Measurements from ENCODE around the gene RALGPS2. TPM values are rescaled to one million over a fixed set of nuclear protein-coding genes. Genes with fewer than 3 reads are reported as not detected.

The RALGPS2 gene
- polyA plus RNA-seq, 3 donors: 2.0 to 4.2 (median 2.3) TPM

DNA sequence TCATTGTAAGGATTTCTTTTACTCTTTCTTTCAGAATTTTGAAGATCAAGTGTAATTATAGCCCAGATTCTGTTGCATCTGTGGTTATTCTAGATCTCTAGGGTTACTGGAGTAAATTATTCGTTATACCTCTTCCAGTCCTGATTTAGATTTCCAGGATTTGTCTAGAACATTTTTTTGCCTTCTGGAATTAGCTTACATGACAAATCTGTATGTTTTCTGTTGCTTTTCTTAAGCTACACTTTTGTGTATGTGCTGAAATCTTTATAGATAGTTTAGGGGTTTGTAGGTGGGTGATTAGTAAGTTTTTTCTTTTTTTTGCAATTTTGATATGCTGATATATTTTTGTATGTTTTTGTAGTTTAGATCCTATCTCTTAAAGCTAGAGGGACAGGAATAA, 13.7 kb downstream of the RALGPS2 start:
- H2AFZ ChIP-seq (ENCODE audit: insufficient read depth, low read depth, low read length, poor library complexity, severe bottlenecking): no peak overlapping the region
- H3K9ac ChIP-seq (ENCODE audit: insufficient read depth, low read length, poor library complexity, severe bottlenecking): no peak overlapping the region
- TF ChIP-seq, protein P1, sequence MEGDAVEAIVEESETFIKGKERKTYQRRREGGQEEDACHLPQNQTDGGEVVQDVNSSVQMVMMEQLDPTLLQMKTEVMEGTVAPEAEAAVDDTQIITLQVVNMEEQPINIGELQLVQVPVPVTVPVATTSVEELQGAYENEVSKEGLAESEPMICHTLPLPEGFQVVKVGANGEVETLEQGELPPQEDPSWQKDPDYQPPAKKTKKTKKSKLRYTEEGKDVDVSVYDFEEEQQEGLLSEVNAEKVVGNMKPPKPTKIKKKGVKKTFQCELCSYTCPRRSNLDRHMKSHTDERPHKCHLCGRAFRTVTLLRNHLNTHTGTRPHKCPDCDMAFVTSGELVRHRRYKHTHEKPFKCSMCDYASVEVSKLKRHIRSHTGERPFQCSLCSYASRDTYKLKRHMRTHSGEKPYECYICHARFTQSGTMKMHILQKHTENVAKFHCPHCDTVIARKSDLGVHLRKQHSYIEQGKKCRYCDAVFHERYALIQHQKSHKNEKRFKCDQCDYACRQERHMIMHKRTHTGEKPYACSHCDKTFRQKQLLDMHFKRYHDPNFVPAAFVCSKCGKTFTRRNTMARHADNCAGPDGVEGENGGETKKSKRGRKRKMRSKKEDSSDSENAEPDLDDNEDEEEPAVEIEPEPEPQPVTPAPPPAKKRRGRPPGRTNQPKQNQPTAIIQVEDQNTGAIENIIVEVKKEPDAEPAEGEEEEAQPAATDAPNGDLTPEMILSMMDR (IDR thresholded peaks at IDR 0.05): no peak
- H4K20me1 ChIP-seq (ENCODE audit: insufficient read depth, low read length): no peaks in the 10 kb centered on the region
- no peak overlapping the region for H3K27ac ChIP-seq (ENCODE audit: low read depth in 1 of 2, low read length in 2 of 2)
- intact Hi-C loops (cut with micrococcal nuclease): no loop called here
- no peaks in the 10 kb centered on the region for H3K36me3 ChIP-seq (replicated peaks in 1 of 2; ENCODE audit: control insufficient read depth in 1 of 2, insufficient read depth in 2 of 2, low read length in 2 of 2)
- no peaks in the 10 kb centered on the region for H3K4me1 ChIP-seq (ENCODE audit: control insufficient read depth in 1 of 2, insufficient read depth in 2 of 2, low read length in 2 of 2)
- Mint-ChIP-seq H3K9me3 (peaks cover 0 to 8% (median 0%) of the 10 kb centered on the region in 7 donors), H3K4me1 (peaks cover 7% of the 10 kb centered on the region), H3K4me3 (no peak overlapping the region), H3K27ac (peak overlapping the region in 1 of 7 donors; percentile 50), H3K36me3 (peaks cover 22 to 27% of the 10 kb centered on the region in 2 donors), H3K27me3 (ENCODE audit: low read depth in 3 of 3) (no peaks in the 10 kb centered on the region)
- H3K4me3 ChIP-seq (replicated peaks in 1 of 3; ENCODE audit: low read depth in 2 of 3, low read length in 3 of 3): no peak overlapping the region
- no CpG with 5 or more reads among the region's 1 CpG for WGBS (ENCODE audit: insufficient coverage)
- DNase-seq: no peak
- no peaks in the 10 kb centered on the region for H3K9me3 ChIP-seq (replicated peaks in 1 of 2; ENCODE audit: control insufficient read depth in 1 of 2, insufficient read depth in 1 of 2, low read length in 2 of 2)
- H3K4me2 ChIP-seq (replicated peaks; ENCODE audit: extremely low read depth, low read length, poor library complexity, severe bottlenecking): no peak overlapping the region
- H3K79me2 ChIP-seq (ENCODE audit: insufficient read depth, low read length): no peaks in the 10 kb centered on the region
- no peaks in the 10 kb centered on the region for H3K27me3 ChIP-seq (ENCODE audit: control insufficient read depth in 2 of 2, insufficient read depth in 2 of 2, low read length in 2 of 2)

DNA sequence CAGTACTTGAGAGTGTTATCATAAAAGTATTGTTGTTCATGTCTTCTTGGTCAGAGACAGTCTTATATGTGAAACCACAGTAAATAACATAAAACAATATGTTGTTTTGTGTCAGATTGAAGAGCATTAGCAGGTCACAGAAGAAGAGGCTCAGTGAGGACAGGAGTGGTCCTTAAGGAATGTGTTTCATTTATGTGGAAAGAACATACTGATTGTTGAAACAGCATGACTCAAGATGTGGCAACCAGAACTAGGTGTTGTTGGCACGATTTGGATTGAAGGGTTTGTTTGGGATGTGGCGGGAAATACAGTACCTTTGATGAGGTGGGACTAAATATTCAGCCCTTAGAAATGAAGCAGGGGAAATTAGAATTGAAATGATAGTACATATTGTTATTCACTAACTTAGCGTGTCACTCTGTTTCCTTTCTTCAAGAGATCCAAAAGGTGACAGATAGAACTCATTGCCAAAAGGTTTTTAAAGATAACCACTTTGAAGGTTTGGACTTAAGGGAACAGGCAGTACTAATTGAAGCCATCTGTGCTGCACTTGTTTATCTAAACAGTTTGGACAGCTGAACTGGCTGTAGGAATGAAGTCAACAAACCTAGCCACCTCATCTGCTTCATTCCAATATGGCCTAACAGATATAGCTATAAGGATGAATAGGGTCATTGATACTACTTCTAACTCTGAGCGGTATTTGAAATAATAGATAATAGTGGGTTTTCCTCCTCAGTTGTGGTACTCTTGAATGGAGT, 14.4 kb downstream of the RALGPS2 start:
- Mint-ChIP-seq H3K4me1 (peaks cover 7% of the 10 kb centered on the region), H3K27ac (no peak overlapping the region), H3K9me3 (peaks cover 0 to 8% (median 0%) of the 10 kb centered on the region in 7 donors), H3K4me3 (no peak overlapping the region), H3K36me3 (peaks cover 22 to 27% of the 10 kb centered on the region in 2 donors), H3K27me3 (ENCODE audit: low read depth in 3 of 3) (no peaks in the 10 kb centered on the region)
- Histone ChIP-seq H3K27ac (ENCODE audit: low read depth in 1 of 2, low read length in 2 of 2) (no peak overlapping the region), H3K9me3 (replicated peaks in 1 of 2; ENCODE audit: control insufficient read depth in 1 of 2, insufficient read depth in 1 of 2, low read length in 2 of 2) (no peaks in the 10 kb centered on the region), H3K36me3 (replicated peaks in 1 of 2; ENCODE audit: control insufficient read depth in 1 of 2, insufficient read depth in 2 of 2, low read length in 2 of 2) (no peaks in the 10 kb centered on the region), H3K79me2 (ENCODE audit: insufficient read depth, low read length) (no peaks in the 10 kb centered on the region), H3K4me1 (ENCODE audit: control insufficient read depth in 1 of 2, insufficient read depth in 2 of 2, low read length in 2 of 2) (no peaks in the 10 kb centered on the region), H3K4me3 (replicated peaks in 1 of 3; ENCODE audit: low read depth in 2 of 3, low read length in 3 of 3) (no peak overlapping the region), H2AFZ (ENCODE audit: insufficient read depth, low read depth, low read length, poor library complexity, severe bottlenecking) (no peak overlapping the region), H3K9ac (ENCODE audit: insufficient read depth, low read length, poor library complexity, severe bottlenecking) (no peak overlapping the region), H3K4me2 (replicated peaks; ENCODE audit: extremely low read depth, low read length, poor library complexity, severe bottlenecking) (no peak overlapping the region), H4K20me1 (ENCODE audit: insufficient read depth, low read length) (no peaks in the 10 kb centered on the region), H3K27me3 (ENCODE audit: control insufficient read depth in 2 of 2, insufficient read depth in 2 of 2, low read length in 2 of 2) (no peaks in the 10 kb centered on the region)
- intact Hi-C loops (cut with micrococcal nuclease): no loop called here
- TF ChIP-seq, protein P1 (IDR thresholded peaks at IDR 0.05): no peak
- DNase-seq: no peak
- 86% methylated on average over 2 of the region's 4 CpGs for WGBS (ENCODE audit: insufficient coverage)
